IMR-90 (cell line): ENCODE measurements around the gene TFEB. TPM values are rescaled to one million over a fixed set of nuclear protein-coding genes. Genes with fewer than 3 reads are reported as not detected.

Experiments used
- ATAC-seq: fragments of 200-7000 bp; cut with Tn5 transposase; 2 replicates; pipeline ENCODE4 v1.9.1; 2020; ENCODE audit warnings: low read depth, mild to moderate bottlenecking, moderate library complexity
- BruUV-seq: library from RNA; stranded (reverse); fragments of 400-500 nt; replicated peaks from 2 replicates; lab custom pipeline; 2021; lab: Mats Ljungman, UMichigan
- CTCF ChIA-PET: fragments of 300-600 bp; formaldehyde crosslinking; extraction: SDS; loops from one replicate; lab custom pipeline; 2021; ENCODE audit warnings: antibody characterized with exemption; lab: Yijun Ruan, JAX
- POLR2A ChIA-PET: fragments of 300-600 bp; sonication (Branson Sonifier 250); formaldehyde crosslinking; loops from one replicate; lab custom pipeline; 2022; ENCODE audit warnings: antibody characterized with exemption; ENCODE audit not compliant: unreplicated experiment; lab: Charles Lee
- DNase-seq: peaks from one replicate; pipeline ENCODE4 v3.0.0; 2013
- H2AFZ ChIP-seq: replicated peaks from 2 replicates; pipeline ENCODE3; 2013; ENCODE audit warnings: low read length, mild to moderate bottlenecking; ENCODE audit not compliant: poor library complexity
- H2AK5ac ChIP-seq: 2 replicates; pipeline ENCODE4 v1.6.1; 2013; ENCODE audit warnings: low read depth, low read length, inconsistent platforms
- H2AK9ac ChIP-seq: replicated peaks from 2 replicates; pipeline ENCODE3; 2013; ENCODE audit warnings: mild to moderate bottlenecking, low read depth, low read length, moderate library complexity; ENCODE audit not compliant: poor library complexity
- H2BK120ac ChIP-seq: 2 replicates; pipeline ENCODE4 v1.6.1; 2013; ENCODE audit warnings: low read depth, low read length, inconsistent platforms
- H2BK15ac ChIP-seq: 3 replicates; pipeline ENCODE4 v1.6.1; 2013; ENCODE audit warnings: low read depth, low read length, inconsistent platforms
- H2BK20ac ChIP-seq: 2 replicates; pipeline ENCODE4 v1.6.1; 2013; ENCODE audit warnings: low read depth, mild to moderate bottlenecking, inconsistent platforms, low read length, moderate library complexity
- H2BK5ac ChIP-seq: 2 replicates; pipeline ENCODE4 v1.6.1; 2013; ENCODE audit warnings: mild to moderate bottlenecking, low read depth, low read length, inconsistent platforms; ENCODE audit not compliant: poor library complexity, severe bottlenecking
- H3K14ac ChIP-seq: replicated peaks from 2 replicates; pipeline ENCODE4 v1.6.1; 2013; ENCODE audit warnings: low read depth, low read length, inconsistent platforms
- H3K18ac ChIP-seq: 2 replicates; pipeline ENCODE4 v1.6.1; 2013; ENCODE audit warnings: low read depth, low read length, control low read depth
- H3K23ac ChIP-seq: 2 replicates; pipeline ENCODE4 v1.6.1; 2013; ENCODE audit warnings: low read depth, low read length, inconsistent platforms
- H3K27ac ChIP-seq: 2 replicates; pipeline ENCODE4 v1.5.1; 2013; ENCODE audit warnings: mild to moderate bottlenecking, control low read depth, low read length; ENCODE audit not compliant: insufficient read depth
- H3K27me3 ChIP-seq: 2 replicates; pipeline ENCODE4 v1.6.1; 2013; ENCODE audit warnings: low read length; ENCODE audit not compliant: control insufficient read depth, insufficient read depth
- H3K36me3 ChIP-seq: 2 replicates; pipeline ENCODE4 v1.6.1; 2013; ENCODE audit warnings: low read length, mixed read lengths; ENCODE audit not compliant: control insufficient read depth, insufficient read depth
- H3K4ac ChIP-seq: 2 replicates; pipeline ENCODE4 v1.6.1; 2013; ENCODE audit warnings: low read depth, low read length, inconsistent platforms
- H3K4me1 ChIP-seq: 2 replicates; pipeline ENCODE4 v1.6.1; 2013; ENCODE audit warnings: low read length, mixed read lengths; ENCODE audit not compliant: control insufficient read depth, insufficient read depth
- H3K4me2 ChIP-seq: 2 replicates; pipeline ENCODE4 v1.6.1; 2013; ENCODE audit warnings: low read depth, mild to moderate bottlenecking, control low read depth, low read length, moderate library complexity
- H3K4me3 ChIP-seq: 2 replicates; pipeline ENCODE4 v1.5.1; 2013; ENCODE audit warnings: low read depth, mild to moderate bottlenecking, control low read depth, low read length, moderate library complexity; ENCODE audit not compliant: insufficient read depth
- H3K56ac ChIP-seq: 2 replicates; pipeline ENCODE4 v1.6.1; 2013; ENCODE audit warnings: low read length, inconsistent platforms; ENCODE audit not compliant: insufficient read depth; ENCODE audit errors: extremely low read depth
- H3K79me1 ChIP-seq, 2 experiments: 2 replicates each; pipeline ENCODE4 v1.6.1; 2013; ENCODE audit warnings: low read length in 2 of 2, inconsistent platforms in 1 of 2, low read depth in 1 of 2
- H3K9ac ChIP-seq: 2 replicates; pipeline ENCODE4 v1.6.1; 2013; ENCODE audit warnings: low read depth, low read length, control low read depth
- H3K9me1 ChIP-seq: 2 replicates; pipeline ENCODE4 v1.6.1; 2013; ENCODE audit warnings: low read length, inconsistent platforms; ENCODE audit not compliant: insufficient read depth
- H3K9me3 ChIP-seq: 2 replicates; pipeline ENCODE4 v1.6.1; 2013; ENCODE audit warnings: low read length; ENCODE audit not compliant: control insufficient read depth, insufficient read depth
- H4K20me1 ChIP-seq: 2 replicates; pipeline ENCODE4 v1.6.1; 2013; ENCODE audit warnings: low read length, inconsistent platforms; ENCODE audit not compliant: insufficient read depth
- H4K5ac ChIP-seq: 2 replicates; pipeline ENCODE4 v1.6.1; 2013; ENCODE audit warnings: mild to moderate bottlenecking, low read depth, low read length, control low read depth
- H4K8ac ChIP-seq, 2 experiments: 2 replicates each; pipeline ENCODE4 v1.6.1; 2013; ENCODE audit warnings: low read depth in 2 of 2, low read length in 2 of 2, control low read depth in 1 of 2, inconsistent platforms in 1 of 2
- H4K91ac ChIP-seq: 2 replicates; pipeline ENCODE4 v1.6.1; 2013; ENCODE audit warnings: low read depth, low read length, inconsistent platforms; ENCODE audit not compliant: insufficient read depth
- BHLHE40 ChIP-seq: fragments of 150-350 bp; IDR thresholded peaks from 2 replicates; pipeline ENCODE4 v1.6.1; 2016; ENCODE audit warnings: mild to moderate bottlenecking, low read depth, low read length
- CHD1 ChIP-seq: IDR thresholded peaks from 2 replicates; pipeline ENCODE4 v1.6.1; 2012; ENCODE audit warnings: low read depth, low read length, improper control_type of control experiment
- ELK1 ChIP-seq: fragments of 150-350 bp; IDR thresholded peaks from 2 replicates; pipeline ENCODE4 v1.6.1; 2016; ENCODE audit warnings: low read depth, mild to moderate bottlenecking, low read length, moderate library complexity, borderline replicate concordance
- FOS ChIP-seq: fragments of 150-350 bp; IDR thresholded peaks from 2 replicates; pipeline ENCODE4 v1.6.1; 2016; ENCODE audit warnings: low read depth, low read length
- MAFK ChIP-seq: IDR thresholded peaks from 2 replicates; pipeline ENCODE4 v1.6.1; 2012; ENCODE audit warnings: low read depth, low read length, improper control_type of control experiment
- MAZ ChIP-seq: IDR thresholded peaks from 2 replicates; pipeline ENCODE4 v1.6.1; 2012; ENCODE audit warnings: low read depth, mild to moderate bottlenecking, low read length, improper control_type of control experiment, moderate library complexity, borderline replicate concordance
- MXI1 ChIP-seq: IDR thresholded peaks from 2 replicates; pipeline ENCODE4 v1.6.1; 2012; ENCODE audit warnings: low read depth, mild to moderate bottlenecking, low read length, moderate library complexity, borderline replicate concordance
- NFE2L2 ChIP-seq: fragments of 150-350 bp; IDR thresholded peaks from 2 replicates; pipeline ENCODE4 v1.6.1; 2016; ENCODE audit warnings: low read depth, mild to moderate bottlenecking, low read length
- POLR2A ChIP-seq: IDR thresholded peaks from 2 replicates; pipeline ENCODE4 v1.6.1; 2012; ENCODE audit warnings: mild to moderate bottlenecking, low read depth, low read length
- RAD21 ChIP-seq: IDR thresholded peaks from 2 replicates; pipeline ENCODE4 v1.6.1; 2012; ENCODE audit warnings: low read length, improper control_type of control experiment
- RCOR1 ChIP-seq: IDR thresholded peaks from 2 replicates; pipeline ENCODE4 v1.6.1; 2012; ENCODE audit warnings: mild to moderate bottlenecking, low read length, improper control_type of control experiment; ENCODE audit not compliant: insufficient replicate concordance
- RFX5 ChIP-seq: IDR thresholded peaks from 2 replicates; pipeline ENCODE4 v1.8.0; 2012; ENCODE audit warnings: low read depth, mild to moderate bottlenecking, low read length, moderate library complexity
- SMC3 ChIP-seq: fragments of 150-350 bp; IDR thresholded peaks from 2 replicates; pipeline ENCODE4 v1.6.1; 2016; ENCODE audit warnings: low read depth, mild to moderate bottlenecking, antibody characterized with exemption, low read length, moderate library complexity
- USF2 ChIP-seq: fragments of 150-350 bp; IDR thresholded peaks from 2 replicates; pipeline ENCODE4 v1.6.1; 2017; ENCODE audit warnings: mild to moderate bottlenecking, antibody characterized with exemption, low read length, low read depth
- WGBS, 2 experiments: methylation state at CpG; one replicate each; pipeline versions ENCODE4 v1.1.5 to v1.1.7; 2013; ENCODE audit warnings: missing lambda C conversion rate in 2 of 2; ENCODE audit not compliant: insufficient read length in 1 of 2; ENCODE audit errors: extremely low coverage in 2 of 2; 5-methylcytosine and 5-hydroxymethylcytosine counted together
- dilution Hi-C: fragments of 300-500 bp; cut with HindIII; formaldehyde crosslinking; loops from one replicate; pipeline ENCODE4 v1.14.3; 2018; ENCODE audit warnings: low sequenced_read_pairs; ENCODE audit not compliant: unreplicated experiment
- in situ Hi-C: fragments of 300-500 bp; cut with MboI; formaldehyde crosslinking; loops from 3 replicates; pipeline ENCODE4 v1.14.3; 2019; ENCODE audit warnings: low sequenced_read_pairs, inconsistent platforms, mixed read lengths
- intact Hi-C: fragments of 100-400 bp; cut with micrococcal nuclease; formaldehyde crosslinking; loops from 2 replicates; pipeline ENCODE4 v1.10.0; 2022
- polyA plus RNA-seq, 3 experiments: library from polyadenylated mRNA; depleted of rRNA; stranded (reverse); fragments of >200 nt; gene quantifications; 2 replicates each; pipeline ENCODE4 v1.2.3, GENCODE V29; 2012; ENCODE audit warnings: low replicate concordance in 1 of 3
- total RNA-seq: library from RNA; depleted of rRNA; stranded (reverse); fragments of >200 nt; gene quantifications from 2 replicates; pipeline ENCODE4 v1.2.3, GENCODE V29; 2012

The TFEB gene
- total and polyA plus RNA-seq, 2 of the 4 experiments (the other 2 are of a cell fraction) = 4.5 to 4.9 TPM

DNA sequence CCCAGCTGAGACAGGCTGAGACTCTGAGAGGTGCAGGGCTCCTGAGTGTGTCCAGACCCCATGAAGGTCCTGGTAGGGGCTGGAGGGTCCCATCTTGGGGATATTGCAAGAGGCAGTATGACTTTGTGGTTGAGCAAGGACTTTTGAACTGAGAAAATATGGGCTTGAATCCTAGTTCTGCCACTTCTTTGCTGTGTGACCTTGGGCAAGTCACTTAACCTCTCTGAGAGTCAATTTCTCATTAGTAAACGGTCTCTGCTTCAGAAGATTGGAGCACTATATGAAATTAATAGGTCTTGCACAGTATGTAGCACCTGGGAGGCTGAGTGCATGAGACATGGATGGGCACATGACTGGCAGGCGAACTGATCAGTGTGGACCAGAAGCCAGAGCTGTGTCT lies 42.7 kb downstream of the TFEB start:
- no peak overlapping the region for H3K23ac ChIP-seq
- H2BK5ac ChIP-seq = no peak overlapping the region
- H3K14ac ChIP-seq = no peak overlapping the region
- no peak overlapping the region for H3K18ac ChIP-seq
- WGBS, 2 experiments = 71% methylated on average over 1 of the region's 2 CpGs; no CpG with 5 or more reads in 1 of the 2 experiments
- no peak for ATAC-seq
- H3K4me2 ChIP-seq = no peak overlapping the region
- in situ Hi-C loops = no loop called here
- no peak overlapping the region for H2BK120ac ChIP-seq
- H3K36me3 ChIP-seq = no peaks in the 10 kb centered on the region
- H3K56ac ChIP-seq = no peak overlapping the region
- dilution Hi-C loops = no loop called here
- ChIA-PET CTCF (interaction anchor here (1.0 kb wide), 1 partner anchor 90 kb away, joined by 3 read pairs; no protein-coding TSS in a partner anchor), POLR2A (no interaction called here)
- BruUV-seq = no TSS peak
- H2BK15ac ChIP-seq = no peak overlapping the region
- intact Hi-C loops = no loop called here
- H3K9me1 ChIP-seq = 0 out of 2 replicates have a peak, but pooled peaks cover 2% of the 10 kb centered on the region
- H4K8ac ChIP-seq = no peak overlapping the region
- H3K27ac ChIP-seq = no peak overlapping the region
- no peak overlapping the region for H3K4me3 ChIP-seq
- H2BK20ac ChIP-seq = no peak overlapping the region
- no peak overlapping the region for H2AK5ac ChIP-seq
- no peak overlapping the region for H3K4ac ChIP-seq
- H3K9ac ChIP-seq = no peak overlapping the region
- no peaks in the 10 kb centered on the region; the same call in 1 of the 2 replicates for H4K20me1 ChIP-seq
- DNase-seq = no peak
- H2AK9ac ChIP-seq = no peak overlapping the region
- H4K91ac ChIP-seq = no peak overlapping the region
- no peaks in the 10 kb centered on the region for H3K9me3 ChIP-seq
- H3K27me3 ChIP-seq = no peaks in the 10 kb centered on the region; the same call in 1 of the 2 replicates
- H4K5ac ChIP-seq = no peak overlapping the region
- no peak overlapping the region for H2AFZ ChIP-seq
- TF ChIP-seq RAD21 (no peak), POLR2A (no peak), BHLHE40 (no peak), MAFK (no peak), USF2 (no peak), SMC3 (no peak), RCOR1 (no peak), RFX5 (no peak), MXI1 (no peak), CHD1 (no peak), FOS (no peak), MAZ (no peak), ELK1 (no peak), NFE2L2 (no peak)
- H3K79me1 ChIP-seq = no peaks in the 10 kb centered on the region
- peaks cover 8% of the 10 kb centered on the region for H3K4me1 ChIP-seq
